Hepatocyte (in vitro differentiated cells): Measurements from ENCODE around the gene LRRC37A3.
"Not testable (repeated sequence)": the region's sequence is repeated elsewhere in the genome, so short reads cannot be mapped to it uniquely, and the experiment has no call there.

Source experiments
- CTCF ChIP-seq: fragments of 200-600 bp; sonication (generic); IDR thresholded peaks from 2 replicates; pipeline ENCODE4 v1.5.1; 2016; ENCODE audit warnings: antibody characterized with exemption, mild to moderate bottlenecking; ENCODE audit not compliant: poor library complexity
- EZH2 ChIP-seq: fragments of 200-600 bp; sonication (generic); IDR thresholded peaks from 2 replicates; pipeline ENCODE4 v1.6.1; 2016; ENCODE audit warnings: antibody characterized with exemption, mild to moderate bottlenecking, borderline replicate concordance

- TF ChIP-seq EZH2, CTCF: not testable (repeated sequence)
These were observed 72.4 kb downstream of the LRRC37A3 start for GRCh38 chr17:64846892-64847291.
